Cardiac muscle cell (in vitro differentiated cells and primary cell): ENCODE measurements around the gene ABAT. TPM values are rescaled to one million over a fixed set of nuclear protein-coding genes. Genes with fewer than 3 reads are reported as not detected.

Source experiments
- DNase-seq, 2 donors: peaks; one replicate each; pipeline versions ENCODE4 v3.0.0 to v3.0.0-alpha.2; 2010 to 2017; ENCODE audit warnings: low read depth in 1 of 2, low spot score in 1 of 2
- H3K27ac ChIP-seq: fragments of 200-600 bp; sonication (generic); 2 replicates; pipeline ENCODE4 v1.5.1; 2016
- H3K27me3 ChIP-seq: fragments of 200-600 bp; sonication (generic); 2 replicates; pipeline ENCODE4 v1.6.0; 2016; ENCODE audit warnings: control low read depth
- H3K36me3 ChIP-seq: fragments of 200-600 bp; sonication (generic); 2 replicates; pipeline ENCODE4 v1.5.1; 2016; ENCODE audit warnings: control low read depth
- H3K4me1 ChIP-seq: fragments of 200-600 bp; sonication (generic); 2 replicates; pipeline ENCODE4 v1.8.1; 2017; ENCODE audit warnings: low read depth, mild to moderate bottlenecking, mixed run types
- H3K4me3 ChIP-seq: fragments of 200-600 bp; sonication (generic); 2 replicates; pipeline ENCODE4 v1.5.1; 2016; ENCODE audit warnings: mild to moderate bottlenecking
- H3K9me3 ChIP-seq: fragments of 200-600 bp; sonication (generic); 2 replicates; pipeline ENCODE4 v1.5.1; 2017; ENCODE audit warnings: low read depth, mild to moderate bottlenecking, control low read depth
- polyA plus RNA-seq: library from polyadenylated mRNA; unstranded; fragments of >200 nt; fragmentation: Nextera tagmentation; extraction: Ambion mirVana; gene quantifications from 2 replicates; pipeline ENCODE4 v1.2.1, GENCODE V29; 2016
- total RNA-seq: library from RNA; depleted of rRNA; stranded (reverse); fragments of >200 nt; gene quantifications from 2 replicates; pipeline ENCODE4 v1.2.3, GENCODE V29; 2016
- TF ChIP-seq, protein P1 (sequence below): IDR thresholded peaks from 2 replicates; pipeline ENCODE4 v1.5.1; 2012; ENCODE audit warnings: low read depth, mild to moderate bottlenecking, low read length

Gene ABAT
- total and polyA plus RNA-seq, 2 experiments from 2014 or later: 54.4 to 71.4 TPM

- H3K36me3 ChIP-seq: peaks cover 42% of the 10 kb centered on the region
- no peak overlapping the region for H3K4me3 ChIP-seq
- no peak overlapping the region for H3K27ac ChIP-seq
- no peaks in the 10 kb centered on the region for H3K4me1 ChIP-seq
- no peaks in the 10 kb centered on the region for H3K27me3 ChIP-seq
- H3K9me3 ChIP-seq: no peaks in the 10 kb centered on the region
- TF ChIP-seq, protein P1, sequence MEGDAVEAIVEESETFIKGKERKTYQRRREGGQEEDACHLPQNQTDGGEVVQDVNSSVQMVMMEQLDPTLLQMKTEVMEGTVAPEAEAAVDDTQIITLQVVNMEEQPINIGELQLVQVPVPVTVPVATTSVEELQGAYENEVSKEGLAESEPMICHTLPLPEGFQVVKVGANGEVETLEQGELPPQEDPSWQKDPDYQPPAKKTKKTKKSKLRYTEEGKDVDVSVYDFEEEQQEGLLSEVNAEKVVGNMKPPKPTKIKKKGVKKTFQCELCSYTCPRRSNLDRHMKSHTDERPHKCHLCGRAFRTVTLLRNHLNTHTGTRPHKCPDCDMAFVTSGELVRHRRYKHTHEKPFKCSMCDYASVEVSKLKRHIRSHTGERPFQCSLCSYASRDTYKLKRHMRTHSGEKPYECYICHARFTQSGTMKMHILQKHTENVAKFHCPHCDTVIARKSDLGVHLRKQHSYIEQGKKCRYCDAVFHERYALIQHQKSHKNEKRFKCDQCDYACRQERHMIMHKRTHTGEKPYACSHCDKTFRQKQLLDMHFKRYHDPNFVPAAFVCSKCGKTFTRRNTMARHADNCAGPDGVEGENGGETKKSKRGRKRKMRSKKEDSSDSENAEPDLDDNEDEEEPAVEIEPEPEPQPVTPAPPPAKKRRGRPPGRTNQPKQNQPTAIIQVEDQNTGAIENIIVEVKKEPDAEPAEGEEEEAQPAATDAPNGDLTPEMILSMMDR: no peak
- DNase-seq: no peak
Observed at GRCh38 chr16:8645831-8646230, 28.6 kb upstream of the ABAT start.

- Histone ChIP-seq H3K4me3 (no peak overlapping the region), H3K27me3 (no peaks in the 10 kb centered on the region), H3K4me1 (no peaks in the 10 kb centered on the region), H3K27ac (no peak overlapping the region), H3K36me3 (peaks cover 37% of the 10 kb centered on the region), H3K9me3 (no peaks in the 10 kb centered on the region)
- TF ChIP-seq, protein P1: no peak
- no peak for DNase-seq
Observed at GRCh38 chr16:8646326-8647053, 27.9 kb upstream of the ABAT start.

GRCh38 chr16:8647721-8648318, 26.6 kb upstream of the ABAT start:
- peaks cover 24% of the 10 kb centered on the region for H3K36me3 ChIP-seq

DNA sequence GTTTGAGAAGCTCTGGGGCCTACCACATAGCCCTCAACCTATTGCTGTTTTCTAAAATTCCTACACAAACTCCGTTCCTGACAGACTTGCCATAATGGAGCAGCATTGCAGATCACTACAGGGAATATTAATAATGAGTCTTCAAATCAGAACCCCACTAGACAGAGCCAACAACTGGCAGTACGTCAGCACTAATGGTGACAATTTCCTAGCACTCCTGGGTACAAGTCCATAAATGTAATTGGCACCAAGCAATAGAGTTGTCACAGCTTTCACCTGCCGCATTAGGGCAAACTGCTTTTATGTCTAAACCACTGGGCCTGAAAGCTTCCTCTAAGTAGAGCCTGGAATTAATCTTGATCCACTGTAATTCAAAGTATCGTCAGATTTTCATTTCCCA, 25.5 kb upstream of the ABAT start:
- TF ChIP-seq, protein P1: no peak
- no peaks in the 10 kb centered on the region for H3K4me1 ChIP-seq
- H3K27ac ChIP-seq: no peak overlapping the region
- no peaks in the 10 kb centered on the region for H3K27me3 ChIP-seq
- no peak overlapping the region for H3K4me3 ChIP-seq
- no peaks in the 10 kb centered on the region for H3K9me3 ChIP-seq
- H3K36me3 ChIP-seq: peaks cover 17% of the 10 kb centered on the region
- DNase-seq: no peak

More at GRCh38 chr16:8647721-8648318, 26.6 kb upstream of the ABAT start:
- no peak overlapping the region for H3K4me3 ChIP-seq
- TF ChIP-seq, protein P1: no peak
- no peaks in the 10 kb centered on the region for H3K9me3 ChIP-seq
- no peaks in the 10 kb centered on the region for H3K4me1 ChIP-seq
- H3K27ac ChIP-seq: no peak overlapping the region
- no peak for DNase-seq
- no peaks in the 10 kb centered on the region for H3K27me3 ChIP-seq

- no peak overlapping the region for H3K4me3 ChIP-seq
- no peaks in the 10 kb centered on the region for H3K27me3 ChIP-seq
- no peak overlapping the region for H3K27ac ChIP-seq
- H3K9me3 ChIP-seq: no peaks in the 10 kb centered on the region
- TF ChIP-seq, protein P1: no peak
- DNase-seq: no peak
- H3K4me1 ChIP-seq: no peaks in the 10 kb centered on the region
- H3K36me3 ChIP-seq: peaks cover 10% of the 10 kb centered on the region
Observed at GRCh38 chr16:8649829-8650554, 24.4 kb upstream of the ABAT start.
